Small intestine (tissue), 7 donors: ENCODE results near the gene CYB5B. TPM values are rescaled to one million over a fixed set of nuclear protein-coding genes. Genes with fewer than 3 reads are reported as not detected.

Experiments
- DNase-seq, 2 donors: peaks; one replicate each; pipeline versions ENCODE4 v3.0.0 to v3.0.0-alpha.2; 2013
- FAIRE-seq: peaks from 2 replicates; lab custom pipeline; 2012; peaks lifted over from hg19 to GRCh38; lab: Jason Lieb, UNC
- H3K27ac ChIP-seq, 3 donors: one replicate each; pipeline ENCODE4 v1.5.1; 2013; ENCODE audit warnings: low read length in 2 of 3, mild to moderate bottlenecking in 2 of 3, control low read depth in 1 of 3, inconsistent platforms in 1 of 3, low read depth in 1 of 3, moderate library complexity in 1 of 3
- H3K27me3 ChIP-seq, 3 donors: one replicate each; pipeline ENCODE4 v1.6.1; 2013; ENCODE audit warnings: low read length in 3 of 3, inconsistent platforms in 1 of 3; ENCODE audit not compliant: control insufficient read depth in 3 of 3, insufficient read depth in 3 of 3
- H3K36me3 ChIP-seq, 3 donors: one replicate each; pipeline ENCODE4 v1.6.1; 2013; ENCODE audit warnings: low read length in 3 of 3, inconsistent platforms in 1 of 3, low read depth in 1 of 3, mild to moderate bottlenecking in 1 of 3, moderate library complexity in 1 of 3; ENCODE audit not compliant: control insufficient read depth in 3 of 3, insufficient read depth in 2 of 3
- H3K4me1 ChIP-seq, 3 donors: one replicate each; pipeline ENCODE4 v1.6.1; 2013; ENCODE audit warnings: low read length in 2 of 3, inconsistent platforms in 1 of 3, low read depth in 1 of 3, mild to moderate bottlenecking in 1 of 3, moderate library complexity in 1 of 3; ENCODE audit not compliant: control insufficient read depth in 3 of 3, insufficient read depth in 2 of 3
- H3K4me3 ChIP-seq, 3 donors: one replicate each; pipeline ENCODE4 v1.5.1; 2013; ENCODE audit warnings: low read length in 3 of 3, control low read depth in 1 of 3, inconsistent platforms in 1 of 3, low read depth in 1 of 3, mild to moderate bottlenecking in 1 of 3, moderate library complexity in 1 of 3
- H3K9me3 ChIP-seq, 2 donors: one replicate each; pipeline ENCODE4 v1.6.1; 2013; ENCODE audit warnings: low read depth in 1 of 2, low read length in 1 of 2; ENCODE audit not compliant: control insufficient read depth in 2 of 2, insufficient read depth in 1 of 2
- WGBS, 3 donors: extraction: QIAGEN DNeasy Blood & Tissue Kit; methylation state at CpG; one replicate each; pipeline ENCODE4 v1.1.7; 2013; 5-methylcytosine and 5-hydroxymethylcytosine counted together
- polyA plus RNA-seq, 4 donors: library from polyadenylated mRNA; stranded (reverse) in 3 of 4; unstranded in 1 of 4; fragments of 200-250 nt in 3 of 4; fragments of 120-200 nt in 1 of 4; gene quantifications; one replicate each; pipeline versions ENCODE4 v1.2.1 to v1.2.3, GENCODE V29; 2013
- donor health status: healthy with polysubstance abuse.
- donor health status: control.
- donor health status: control.
- donor health status: Bipolar disorder and iron deficiency.
- donor health status: healthy.

The CYB5B gene
- polyA plus RNA-seq, 4 donors, result 85.4 to 102 (median 93.9) TPM

DNA sequence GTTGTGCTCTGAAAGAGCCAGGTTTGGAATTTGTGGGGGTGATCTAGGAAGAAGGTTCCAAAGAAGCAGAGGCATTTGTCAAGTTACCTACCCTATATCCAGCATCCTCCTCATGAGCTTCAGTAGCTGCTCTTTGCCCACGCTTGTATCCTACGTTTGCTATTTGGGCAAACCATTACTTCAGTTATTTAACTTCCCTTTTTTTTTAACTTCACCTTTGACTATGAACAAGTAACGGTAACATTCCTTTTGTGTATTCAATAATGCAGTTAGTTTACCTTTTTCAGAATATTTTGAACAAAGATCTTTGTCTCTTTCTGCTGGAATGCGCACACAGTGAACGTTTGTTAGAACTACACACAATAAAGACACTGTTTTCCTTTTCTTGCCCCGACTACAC is 41.5 kb downstream of the CYB5B start:
- no peak for DNase-seq
- Histone ChIP-seq H3K9me3 (no peaks in the 10 kb centered on the region), H3K4me1 (peaks cover 0 to 7% (median 2%) of the 10 kb centered on the region in 3 donors), H3K36me3 (peaks cover 2 to 14% (median 10%) of the 10 kb centered on the region in 3 donors), H3K27ac (no peak overlapping the region), H3K27me3 (no peaks in the 10 kb centered on the region), H3K4me3 (no peak overlapping the region)
- FAIRE-seq, result no peak
- 78 to 83% (median 81%) methylated on average over 6 of the region's 6 CpGs for WGBS, 3 donors

GRCh38 chr16:69466547-69466946 is 42.1 kb downstream of the CYB5B start:
- FAIRE-seq (no peak), DNase-seq (no peak)
- peaks cover 0 to 7% (median 2%) of the 10 kb centered on the region in 3 donors for H3K4me1 ChIP-seq
- peaks cover 2 to 13% (median 10%) of the 10 kb centered on the region in 3 donors for H3K36me3 ChIP-seq
- no peaks in the 10 kb centered on the region for H3K9me3 ChIP-seq
- H3K27ac ChIP-seq, result no peak overlapping the region
- H3K27me3 ChIP-seq, result no peaks in the 10 kb centered on the region
- 29 to 34% (median 30%) methylated on average over 2 of the region's 2 CpGs for WGBS, 3 donors
- no peak overlapping the region for H3K4me3 ChIP-seq

- 33 to 45% (median 37%) methylated on average over 1 of the region's 1 CpG for WGBS, 3 donors
- no peak for DNase-seq
- Histone ChIP-seq H3K9me3 (no peaks in the 10 kb centered on the region), H3K4me1 (peaks cover 0 to 7% (median 2%) of the 10 kb centered on the region in 3 donors), H3K4me3 (no peak overlapping the region), H3K36me3 (peaks cover 2 to 13% (median 10%) of the 10 kb centered on the region in 3 donors), H3K27me3 (no peaks in the 10 kb centered on the region), H3K27ac (no peak overlapping the region)
- FAIRE-seq, result no peak
Measured at GRCh38 chr16:69467080-69467479, 42.7 kb downstream of the CYB5B start.

DNA sequence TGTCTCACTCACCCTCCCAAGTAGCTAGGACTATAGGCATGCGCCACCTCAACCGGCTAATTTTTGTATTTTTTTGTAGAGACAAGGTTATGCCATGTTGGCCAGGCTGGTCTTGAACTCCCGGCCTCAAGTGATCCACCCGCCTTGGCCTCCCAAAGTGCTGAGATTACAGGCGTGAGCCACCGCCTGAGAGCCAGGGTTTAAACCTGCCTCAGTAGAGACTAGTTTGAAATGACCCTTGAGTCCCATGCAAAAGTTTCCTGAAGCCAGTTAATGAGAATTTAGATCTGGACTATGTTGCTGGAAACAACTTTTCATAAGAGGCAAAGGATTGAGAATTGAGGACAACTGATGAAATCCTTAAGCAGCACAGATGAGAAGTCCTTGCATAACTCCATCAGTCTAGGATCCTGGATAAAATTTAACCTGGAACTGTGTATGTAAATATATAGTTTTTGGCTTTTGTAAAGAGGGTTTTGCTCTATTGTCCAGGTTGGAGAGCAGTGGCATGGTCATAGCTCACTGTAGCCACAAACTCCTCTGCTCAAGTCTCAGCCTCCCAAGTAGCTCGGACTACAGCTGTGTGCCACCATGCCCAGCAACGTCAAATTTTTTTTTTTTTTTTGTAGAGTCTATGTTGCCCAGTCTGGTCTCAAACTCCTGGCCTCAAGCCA is 43.2 kb downstream of the CYB5B start:
- no peaks in the 10 kb centered on the region for H3K9me3 ChIP-seq
- FAIRE-seq, result no peak
- no peak for DNase-seq
- peaks cover 0 to 7% (median 2%) of the 10 kb centered on the region in 3 donors for H3K4me1 ChIP-seq
- 82 to 90% (median 87%) methylated on average over 8 of the region's 8 CpGs for WGBS, 3 donors
- no peak overlapping the region for H3K27ac ChIP-seq
- H3K36me3 ChIP-seq, result peaks cover 0 to 10% (median 5%) of the 10 kb centered on the region in 3 donors
- H3K27me3 ChIP-seq, result no peaks in the 10 kb centered on the region
- H3K4me3 ChIP-seq, result no peak overlapping the region

DNA sequence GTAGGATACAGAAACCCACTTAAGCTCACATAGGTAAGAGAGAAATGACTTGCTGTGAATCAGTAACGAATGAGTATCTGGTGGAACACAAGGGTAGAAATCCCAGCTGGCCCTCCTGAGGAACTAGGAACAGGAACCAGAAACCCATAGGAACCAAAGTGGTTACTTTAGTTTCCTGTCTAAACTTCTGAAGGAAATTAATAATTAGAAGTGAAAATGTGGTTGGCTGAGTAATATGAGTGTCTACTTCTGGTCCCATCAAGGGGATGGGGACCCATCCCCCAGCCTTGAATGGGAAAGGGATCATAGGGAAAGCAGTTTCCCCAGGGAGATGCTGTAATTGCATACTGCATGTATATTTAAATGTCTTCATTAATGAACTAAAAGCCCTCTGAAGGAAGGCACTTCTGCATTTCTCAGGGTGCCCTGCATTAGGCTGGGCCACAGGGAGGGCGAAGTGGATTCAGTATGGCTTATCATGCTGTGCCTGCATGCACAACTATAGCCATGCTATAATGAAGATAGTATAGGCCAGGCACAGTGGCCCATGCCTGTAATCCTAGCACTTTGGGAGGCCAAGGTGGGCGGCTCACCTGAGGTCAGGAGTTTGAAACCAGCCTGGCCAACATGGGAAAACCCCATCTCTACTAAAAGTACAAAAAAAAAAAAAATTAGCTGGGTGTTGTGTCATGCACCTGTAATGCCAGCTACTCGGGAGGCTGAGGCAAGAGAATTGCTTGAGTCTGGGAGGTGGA is 45.6 kb downstream of the CYB5B start:
- peaks cover 0 to 4% (median 0%) of the 10 kb centered on the region in 3 donors for H3K36me3 ChIP-seq
- H3K27me3 ChIP-seq, result no peaks in the 10 kb centered on the region
- DNase-seq (no peak), FAIRE-seq (no peak)
- no peak overlapping the region for H3K4me3 ChIP-seq
- peaks cover 0 to 3% (median under 1%) of the 10 kb centered on the region in 3 donors for H3K4me1 ChIP-seq
- 71 to 82% (median 72%) methylated on average over 4 of the region's 4 CpGs for WGBS, 3 donors
- H3K27ac ChIP-seq, result no peak overlapping the region
- no peaks in the 10 kb centered on the region for H3K9me3 ChIP-seq

DNA sequence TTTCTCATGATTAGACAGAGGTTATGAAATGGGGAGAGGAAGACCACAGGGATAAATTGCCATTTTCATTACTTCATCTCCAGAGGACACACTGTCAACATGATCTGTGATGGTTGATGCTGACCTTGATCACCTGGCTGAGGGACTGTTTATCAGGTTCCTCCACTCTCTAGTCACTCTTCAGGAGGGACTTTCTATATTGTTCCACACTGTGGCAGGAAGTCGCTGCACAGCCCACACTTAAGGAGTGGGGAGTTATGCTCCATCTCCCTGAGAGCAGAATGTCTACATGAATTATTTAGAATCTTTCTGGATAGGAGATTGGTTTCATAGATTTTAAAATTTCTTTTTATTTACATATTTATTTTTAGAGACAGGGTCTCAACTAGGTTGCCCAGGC is 46.7 kb downstream of the CYB5B start:
- no peak overlapping the region for H3K4me3 ChIP-seq
- H3K27ac ChIP-seq, result no peak overlapping the region
- FAIRE-seq (no peak), DNase-seq (no peak)
- no peaks in the 10 kb centered on the region for H3K9me3 ChIP-seq
- H3K27me3 ChIP-seq, result no peaks in the 10 kb centered on the region
- 74 to 96% (median 82%) methylated on average over 1 of the region's 1 CpG for WGBS, 3 donors
- H3K4me1 ChIP-seq, result no peaks in the 10 kb centered on the region
- H3K36me3 ChIP-seq, result peaks cover 0 to 4% (median 0%) of the 10 kb centered on the region in 3 donors

GRCh38 chr16:69474408-69474807 is 50.0 kb downstream of the CYB5B start:
- Histone ChIP-seq H3K27ac (no peak overlapping the region), H3K4me3 (no peak overlapping the region), H3K27me3 (no peaks in the 10 kb centered on the region), H3K4me1 (no peaks in the 10 kb centered on the region), H3K9me3 (no peaks in the 10 kb centered on the region), H3K36me3 (no peaks in the 10 kb centered on the region)
- no peak for DNase-seq
- FAIRE-seq, result no peak

- no peak for DNase-seq
- 18 to 29% (median 23%) methylated on average over 1 of the region's 1 CpG for WGBS, 3 donors
- no peak for FAIRE-seq
Measured at GRCh38 chr16:69476920-69477443, 52.6 kb downstream of the CYB5B start.

More at GRCh38 chr16:69476920-69477443, 52.6 kb downstream of the CYB5B start:
- Histone ChIP-seq H3K27ac (no peak overlapping the region), H3K9me3 (no peaks in the 10 kb centered on the region), H3K27me3 (no peaks in the 10 kb centered on the region), H3K36me3 (no peaks in the 10 kb centered on the region), H3K4me1 (no peaks in the 10 kb centered on the region), H3K4me3 (no peak overlapping the region)
